ENCODE results near the gene EDNRB. TPM values are rescaled to one million over a fixed set of nuclear protein-coding genes. Genes with fewer than 3 reads are reported as not detected.

EDNRB gene
- polyA plus RNA-seq, 12 donors = 11.4 to 34.3 (median 13.7) TPM; not detected in 1

DNA sequence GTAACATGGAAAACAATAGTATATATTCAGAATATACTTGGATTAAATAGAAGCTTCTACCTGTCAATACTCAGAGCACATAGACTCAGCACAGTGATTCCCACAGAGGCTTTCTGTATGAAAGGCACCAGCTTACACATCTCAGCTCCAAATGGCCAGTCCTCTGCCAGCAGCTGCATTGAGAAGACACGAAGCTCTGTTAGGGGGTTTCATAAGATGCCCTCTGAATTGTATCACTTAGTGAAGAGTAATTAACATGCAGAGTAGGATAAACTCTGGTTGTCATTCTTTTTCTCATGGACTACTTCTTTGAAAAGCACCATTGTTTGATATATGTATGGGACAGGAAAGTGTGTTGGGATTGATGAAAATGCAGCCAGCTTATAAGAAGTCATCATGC lies 15.2 kb downstream of the EDNRB start:
- DNase-seq = no peak

DNA sequence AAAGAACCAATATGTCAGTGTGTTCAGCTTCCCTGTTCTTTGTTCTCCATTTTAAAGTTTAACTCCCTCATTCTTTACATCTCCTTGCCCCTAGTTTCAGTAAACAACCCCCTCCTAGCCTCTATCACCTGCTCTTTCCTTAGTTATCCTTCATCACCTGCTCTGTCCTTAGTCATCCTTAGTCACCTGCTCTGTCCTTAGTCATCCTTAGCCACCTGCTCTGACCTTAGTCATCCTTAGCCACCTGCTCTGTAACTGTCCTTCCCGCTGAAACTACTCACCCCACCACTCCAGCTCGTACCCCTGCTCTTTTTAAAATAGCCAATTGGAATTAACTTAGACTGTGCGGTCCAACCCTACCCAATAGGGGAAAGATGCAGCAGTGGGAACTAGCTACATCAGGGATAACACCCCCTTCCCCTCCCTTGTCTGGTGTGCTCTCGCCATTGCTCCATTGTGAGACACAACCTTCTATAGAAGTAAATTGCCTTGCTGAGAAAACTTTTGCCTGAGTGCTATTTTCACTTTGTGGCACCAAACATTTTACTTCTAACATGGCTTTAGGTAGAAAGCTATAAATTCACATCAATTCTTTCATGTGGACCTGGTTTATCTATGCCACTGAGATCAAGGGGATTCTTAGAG lies 16.2 kb downstream of the EDNRB start:
- DNase-seq = no peak

DNA sequence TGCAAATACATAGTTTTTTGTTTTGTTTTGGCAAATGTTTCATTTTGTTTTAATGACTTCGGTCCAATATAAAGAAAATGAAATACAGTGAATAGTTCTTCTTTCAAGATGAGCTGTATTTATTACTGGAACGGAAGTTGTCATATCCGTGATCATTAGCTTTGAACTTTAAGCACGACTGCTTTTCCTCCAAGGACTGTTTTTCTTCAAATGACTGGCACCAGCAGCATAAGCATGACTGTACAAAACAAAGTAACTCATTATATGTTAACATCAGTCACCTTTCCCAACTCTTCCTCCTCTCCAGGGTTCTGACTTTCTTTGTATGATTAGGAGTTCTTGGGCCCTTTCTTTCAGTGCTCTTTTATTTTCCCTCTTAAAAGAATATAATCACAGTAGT lies 20.5 kb downstream of the EDNRB start:
- no peak for DNase-seq

DNA sequence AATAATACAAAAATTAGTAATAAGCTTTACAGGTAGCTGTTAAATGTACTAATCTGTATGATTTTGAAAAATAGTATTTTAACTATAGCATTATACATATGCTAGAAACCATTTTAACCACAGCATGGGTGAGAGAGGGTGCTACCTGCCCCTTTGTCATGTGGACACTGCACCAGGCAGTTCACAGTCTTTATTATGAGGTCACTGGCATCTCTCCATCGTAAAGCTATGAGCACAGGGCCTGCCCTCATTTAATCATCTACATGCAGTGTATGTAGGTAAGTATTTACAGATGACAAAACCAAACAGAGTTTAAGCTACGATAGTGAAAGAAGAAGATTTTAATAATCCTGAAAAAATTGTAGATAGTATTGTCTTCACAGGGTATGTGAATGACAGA lies 21.7 kb downstream of the EDNRB start:
- DNase-seq = no peak

DNA sequence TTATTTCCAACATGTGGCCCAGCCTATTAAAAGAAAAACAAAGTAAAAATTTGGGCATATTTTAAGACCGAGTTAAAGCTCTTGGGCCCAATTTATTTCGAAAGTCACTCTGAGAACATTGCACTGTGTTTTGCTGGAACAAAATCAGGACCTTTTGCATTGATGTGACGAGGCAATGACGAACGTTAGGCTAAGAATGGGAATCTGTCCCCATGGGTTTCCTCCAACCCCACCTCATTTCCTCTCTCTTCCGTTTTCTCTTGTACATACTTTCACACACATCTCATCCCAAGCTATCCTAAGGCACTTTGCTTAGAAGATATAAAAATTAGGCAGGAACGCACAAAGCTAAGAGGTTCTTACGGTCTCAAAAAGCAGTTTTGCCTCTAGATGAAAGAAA lies 22.1 kb downstream of the EDNRB start:
- DNase-seq = peak; percentile 57

DNA sequence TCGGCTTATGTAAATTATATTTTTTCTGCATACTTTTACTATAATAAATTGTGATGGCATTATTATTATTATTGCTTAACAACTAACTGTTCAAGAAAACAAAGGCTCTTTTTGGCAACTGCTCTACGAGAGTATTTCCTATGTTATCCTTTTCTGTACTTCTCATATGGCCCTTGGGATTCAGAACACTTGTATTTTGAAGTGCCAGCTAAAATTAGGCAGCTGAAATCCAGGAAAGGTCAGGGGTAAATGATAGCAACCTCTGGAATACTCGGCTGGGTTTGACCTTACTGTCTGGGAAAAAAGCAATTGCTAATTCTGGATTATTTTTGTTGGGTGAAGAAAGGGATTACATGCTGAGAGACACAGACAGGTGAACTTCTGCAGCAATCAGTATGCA lies 23.9 kb downstream of the EDNRB start:
- no peak for DNase-seq

DNA sequence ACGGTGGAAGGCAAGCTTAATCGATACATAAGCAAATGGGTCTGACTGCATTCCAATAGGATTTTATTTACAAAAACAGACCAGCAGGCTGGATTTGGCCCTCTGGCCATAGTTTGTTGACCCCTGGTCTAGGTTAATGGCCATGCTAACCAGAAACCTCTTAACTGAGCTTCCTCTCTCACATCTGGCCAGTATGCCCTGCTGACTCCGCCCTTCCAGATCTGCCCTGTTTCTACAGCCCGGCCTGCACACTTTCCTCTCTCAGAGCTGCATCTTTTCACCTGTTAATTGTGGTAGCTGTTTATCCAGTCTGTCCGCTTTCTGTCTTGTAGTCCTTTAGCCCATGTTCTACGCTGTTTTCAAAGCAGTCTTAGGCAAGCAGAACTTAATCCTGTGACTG lies 25.6 kb downstream of the EDNRB start:
- no peak for DNase-seq

- DNase-seq = no peak
Measured at GRCh38 chr13:77892491-77892890, 26.1 kb downstream of the EDNRB start.

DNA sequence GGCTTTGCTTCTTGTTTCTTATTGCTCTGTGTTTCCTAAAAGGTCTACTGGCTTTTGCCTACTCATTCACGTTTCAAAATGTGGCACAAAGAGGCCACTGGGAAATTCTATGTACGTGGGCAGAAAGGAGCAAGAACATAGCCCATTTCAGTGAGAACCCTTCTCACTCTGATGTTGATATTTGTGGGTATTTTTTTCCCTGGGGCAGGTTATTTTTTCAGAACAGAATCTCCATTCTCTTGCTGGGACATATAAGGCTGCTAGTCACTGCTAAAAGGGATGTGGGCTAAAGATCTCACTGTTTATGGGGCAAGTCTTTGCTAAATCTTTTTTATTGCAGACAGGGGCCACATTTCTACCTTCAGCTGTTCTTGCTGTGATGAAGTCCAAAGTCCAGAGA lies 27.1 kb downstream of the EDNRB start:
- DNase-seq = no peak

GRCh38 chr13:77891041-77891440 lies 27.6 kb downstream of the EDNRB start:
- DNase-seq = no peak

DNA sequence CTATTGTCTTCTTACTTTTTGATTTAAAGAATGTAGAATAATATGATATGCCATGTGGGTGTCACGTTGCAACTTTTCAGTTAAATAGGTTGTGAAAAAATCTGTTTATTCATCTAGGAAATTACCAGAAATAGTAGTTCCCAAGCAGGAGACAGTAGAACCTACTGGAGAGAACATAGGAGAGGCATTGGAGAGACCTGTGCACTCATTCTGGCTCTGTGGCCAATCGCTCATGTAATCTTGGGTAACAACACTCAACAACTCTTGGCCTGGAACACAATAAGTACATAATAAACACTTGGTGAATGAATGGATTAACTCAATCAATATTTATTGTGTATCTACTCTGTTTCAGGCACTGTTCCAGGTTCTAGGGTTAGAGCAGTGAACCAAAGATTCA lies 35.3 kb downstream of the EDNRB start:
- DNase-seq = no peak

DNA sequence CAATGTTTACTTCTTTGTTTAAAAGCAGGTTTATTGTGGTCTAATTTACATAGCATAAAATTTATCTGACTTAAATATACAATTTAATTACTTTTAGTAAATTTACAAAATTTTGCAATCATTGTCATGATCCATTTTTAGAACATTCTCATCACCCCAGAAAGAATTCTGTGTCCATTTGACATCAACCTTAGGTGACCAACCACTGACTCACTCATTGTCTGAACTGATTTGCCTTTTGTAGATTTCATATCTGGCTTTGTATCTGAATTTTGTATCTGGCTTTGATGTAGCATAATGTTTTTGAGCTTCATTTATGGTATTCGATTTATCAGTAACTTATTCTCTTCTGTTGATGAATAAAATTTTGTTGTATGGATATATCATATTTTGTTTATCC lies 40.4 kb downstream of the EDNRB start:
- no peak for DNase-seq

- no peak for DNase-seq
Measured at GRCh38 chr13:77876176-77876575, 42.5 kb downstream of the EDNRB start.

DNA sequence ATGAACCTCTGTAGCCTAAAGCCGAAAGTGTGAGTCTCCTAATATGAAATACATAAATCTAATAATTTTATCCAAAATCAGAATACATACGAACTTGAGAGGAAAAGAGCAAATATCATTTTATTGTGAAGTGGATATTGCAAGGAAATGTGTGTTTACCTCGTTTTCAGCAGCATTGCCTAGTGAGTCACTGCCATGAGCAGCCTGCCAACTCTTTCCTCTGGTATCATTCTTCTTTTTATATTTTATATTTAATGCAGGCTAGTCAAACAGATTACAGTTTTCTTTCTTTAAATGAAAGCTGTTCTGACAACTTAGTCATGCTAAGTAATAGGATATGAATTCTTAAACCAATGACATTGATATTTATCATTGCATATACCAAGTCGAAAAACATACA lies 44.2 kb downstream of the EDNRB start:
- no peak for DNase-seq

DNA sequence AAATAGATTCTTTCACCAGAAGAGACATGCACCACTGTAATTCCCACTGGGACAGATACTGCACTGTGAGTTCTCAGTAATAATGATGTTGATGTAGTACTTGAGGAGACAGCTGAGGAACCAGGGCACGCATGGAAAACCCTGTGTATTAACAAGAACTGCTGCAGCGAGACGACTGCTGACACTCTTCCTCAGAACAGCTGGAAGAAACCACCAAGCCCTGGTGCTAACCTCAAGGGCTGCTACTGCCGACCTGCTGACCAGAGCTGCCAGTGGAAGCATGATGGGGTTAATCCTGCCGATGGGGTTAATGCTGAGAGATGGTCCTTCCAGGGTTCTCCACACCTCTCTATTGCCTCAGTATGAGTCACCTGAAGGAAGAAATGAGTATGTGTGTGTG lies 45.6 kb downstream of the EDNRB start:
- no peak for DNase-seq

DNA sequence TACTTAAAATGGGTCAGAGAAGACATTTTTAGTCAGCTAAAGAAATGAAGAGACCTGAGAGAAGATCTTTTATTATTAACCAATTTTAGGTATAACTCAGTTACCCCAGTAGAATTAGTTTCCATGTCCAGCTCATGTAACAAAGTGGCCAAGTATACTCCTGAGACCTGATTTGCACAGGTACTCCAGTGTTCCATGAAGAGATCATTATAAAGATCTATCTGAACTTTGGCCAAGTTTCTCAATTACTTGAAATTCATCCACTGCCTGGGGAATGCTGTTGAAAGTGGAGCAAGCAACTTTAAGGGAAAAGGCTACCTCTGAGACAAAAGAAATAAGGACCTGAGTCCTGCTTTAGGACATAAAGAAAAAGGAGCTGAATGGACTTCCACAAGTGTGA lies 47.0 kb downstream of the EDNRB start:
- DNase-seq = no peak

DNA sequence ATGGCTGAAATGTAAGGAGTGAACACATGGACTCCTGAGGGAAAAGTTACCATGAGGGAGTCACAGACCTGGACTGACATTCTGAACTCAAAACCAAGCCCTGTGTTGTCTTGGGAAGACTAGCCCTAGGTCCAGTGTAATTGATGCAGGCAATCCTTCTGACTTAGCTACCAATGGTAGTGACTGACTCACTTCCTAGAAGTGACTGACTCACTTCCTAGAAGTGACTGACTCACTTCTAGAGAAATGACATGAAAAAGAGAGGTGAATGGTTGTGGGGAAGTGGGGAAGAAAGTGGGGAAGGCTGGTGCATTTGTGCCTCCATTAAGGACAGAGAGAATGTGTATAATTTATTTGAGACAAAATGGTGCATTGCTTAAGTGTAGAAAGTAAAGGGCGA lies 49.9 kb downstream of the EDNRB start:
- DNase-seq = no peak

DNA sequence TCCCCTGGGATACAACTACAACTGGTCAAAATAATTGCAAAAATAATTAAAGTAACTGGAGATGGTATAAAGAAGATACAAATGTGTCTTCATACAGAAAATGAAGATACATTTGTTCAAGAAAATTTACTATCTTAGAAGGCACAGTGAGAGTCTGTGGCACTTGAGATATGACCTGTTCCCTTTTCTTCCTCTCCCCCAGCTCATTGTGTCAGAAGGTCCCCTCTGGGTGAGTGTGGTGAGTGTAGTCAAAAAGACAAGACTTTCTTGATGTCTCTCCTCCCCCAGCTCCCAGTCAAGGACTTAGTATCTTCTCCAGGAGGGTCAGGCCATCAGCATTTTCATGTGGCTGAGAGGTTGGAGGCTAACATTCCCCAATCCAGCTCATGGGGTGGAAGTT lies 51.7 kb downstream of the EDNRB start:
- DNase-seq = no peak

DNA sequence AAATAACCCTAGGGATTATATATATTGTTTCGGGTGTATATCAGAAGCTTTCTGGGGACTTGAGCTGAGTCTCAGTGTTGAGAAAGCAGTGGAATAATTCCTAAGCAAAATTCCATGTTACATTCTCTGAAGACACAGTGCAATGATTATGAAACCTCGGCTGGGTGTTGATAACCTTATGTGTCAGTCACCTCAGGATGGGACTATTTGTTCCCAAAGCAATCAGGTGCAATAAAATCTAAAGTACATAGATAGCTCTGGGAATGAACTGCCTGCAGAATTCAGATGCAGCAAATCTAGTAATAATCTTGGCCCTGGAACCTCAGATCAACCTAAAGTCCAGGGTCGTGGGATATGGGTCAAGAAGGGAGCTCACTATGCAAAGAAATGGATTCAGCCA lies 53.0 kb downstream of the EDNRB start:
- no peak for DNase-seq

DNA sequence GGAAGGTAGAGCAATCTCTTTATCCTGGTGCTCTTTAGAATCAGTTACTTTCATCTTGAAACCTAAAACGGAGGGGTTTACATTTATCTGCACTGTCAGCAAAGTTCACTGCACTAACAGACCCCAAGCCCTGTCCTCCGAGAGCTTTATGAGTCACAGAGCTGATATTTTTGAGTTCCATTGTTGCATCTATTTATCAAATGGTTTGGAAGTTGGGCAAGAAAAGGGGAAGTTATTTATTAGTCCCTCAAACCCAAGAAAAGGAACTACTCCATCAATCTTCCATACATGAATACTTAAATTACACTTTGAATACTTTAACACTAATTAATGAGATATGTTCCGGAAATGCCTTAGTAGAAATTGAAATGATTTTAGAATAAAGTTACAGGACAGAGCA lies 55.5 kb downstream of the EDNRB start:
- DNase-seq = no peak

DNA sequence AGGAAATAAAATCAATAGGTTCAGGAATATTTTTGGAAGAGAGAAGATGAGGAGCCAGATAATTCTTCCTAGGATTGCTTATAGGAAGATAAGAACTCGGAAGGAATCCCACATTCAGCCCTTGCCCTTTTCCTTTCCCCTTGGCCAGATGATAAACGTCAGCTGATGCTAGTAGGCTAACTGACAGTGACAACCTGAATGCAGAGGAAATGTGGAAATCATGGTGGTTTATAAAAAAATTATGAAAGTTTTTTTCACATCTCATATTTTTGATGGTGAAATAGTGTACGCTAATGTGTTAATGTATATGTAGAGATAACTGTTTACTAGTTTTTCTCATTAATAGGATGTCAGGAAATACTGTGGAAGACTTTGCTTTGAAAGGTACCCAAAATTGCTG lies 56.9 kb downstream of the EDNRB start:
- DNase-seq = no peak

- DNase-seq = no peak
Measured at GRCh38 chr13:77860507-77860981, 58.1 kb downstream of the EDNRB start.

- DNase-seq = no peak
Measured at GRCh38 chr13:77859450-77859849, 59.2 kb downstream of the EDNRB start.

DNA sequence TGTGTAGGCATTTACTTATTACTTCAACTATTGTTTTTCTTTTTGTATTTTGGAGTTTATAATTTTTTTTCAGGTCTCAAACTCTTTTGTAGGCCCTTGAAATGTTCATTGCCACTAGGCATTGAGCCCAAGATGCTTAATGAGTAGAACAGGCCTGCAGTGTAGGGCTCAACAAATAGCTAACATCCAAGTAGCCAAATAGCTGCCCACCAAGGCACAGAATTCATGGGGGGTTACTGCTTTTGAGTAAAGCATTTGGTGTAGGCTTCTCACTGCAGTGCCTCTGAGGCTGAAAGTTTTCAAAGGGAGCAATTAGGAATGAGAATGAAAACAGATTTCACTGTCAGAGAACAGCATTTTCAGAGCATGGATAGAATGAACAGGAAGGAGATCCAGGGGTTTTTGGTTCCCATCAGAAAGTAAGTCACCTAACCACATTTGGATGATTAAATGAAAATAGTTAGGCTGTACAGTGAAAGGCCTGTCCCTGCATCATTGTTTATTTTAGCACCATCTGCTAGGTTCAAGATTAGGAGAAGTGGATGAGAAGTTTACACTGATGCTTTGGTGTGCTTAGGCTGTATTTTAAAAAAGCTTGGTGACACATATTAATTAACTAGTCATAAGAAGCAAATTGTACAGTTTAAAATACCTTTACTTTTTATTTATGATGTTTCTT lies 61.0 kb downstream of the EDNRB start:
- DNase-seq = no peak

All from muscle of arm (tissue), 12 donors.